ENCODE data around the gene OLFML2B.

The OLFML2B gene

GRCh38 chr1:161943737-161944136, 79.9 kb downstream of the OLFML2B start:
- no peak for DNase-seq

GRCh38 chr1:161941726-161942436, 81.8 kb downstream of the OLFML2B start:
- no peak for DNase-seq

GRCh38 chr1:161940866-161941591, 82.6 kb downstream of the OLFML2B start:
- no peak for DNase-seq

GRCh38 chr1:161936786-161937185, 86.9 kb downstream of the OLFML2B start:
- no peak for DNase-seq

GRCh38 chr1:161935264-161935663, 88.4 kb downstream of the OLFML2B start:
- no peak for DNase-seq

GRCh38 chr1:161933592-161934588, 89.8 kb downstream of the OLFML2B start:
- DNase-seq = peak in 2 of 5 donors; percentile 2 to 34

Data from T-helper 1 cell (primary cell).